ENCODE results near the gene PHGDH. TPM values are rescaled to one million over a fixed set of nuclear protein-coding genes. Genes with fewer than 3 reads are reported as not detected.
A peak's percentile ranks its signal among the peaks of the same experiment; 100 is the strongest.

The PHGDH gene
- total and polyA plus RNA-seq, 2 of the 13 experiments (the other 11 are each of a cell fraction or from before 2014, with no cell fraction given): 95.8 to 133 TPM

DNA sequence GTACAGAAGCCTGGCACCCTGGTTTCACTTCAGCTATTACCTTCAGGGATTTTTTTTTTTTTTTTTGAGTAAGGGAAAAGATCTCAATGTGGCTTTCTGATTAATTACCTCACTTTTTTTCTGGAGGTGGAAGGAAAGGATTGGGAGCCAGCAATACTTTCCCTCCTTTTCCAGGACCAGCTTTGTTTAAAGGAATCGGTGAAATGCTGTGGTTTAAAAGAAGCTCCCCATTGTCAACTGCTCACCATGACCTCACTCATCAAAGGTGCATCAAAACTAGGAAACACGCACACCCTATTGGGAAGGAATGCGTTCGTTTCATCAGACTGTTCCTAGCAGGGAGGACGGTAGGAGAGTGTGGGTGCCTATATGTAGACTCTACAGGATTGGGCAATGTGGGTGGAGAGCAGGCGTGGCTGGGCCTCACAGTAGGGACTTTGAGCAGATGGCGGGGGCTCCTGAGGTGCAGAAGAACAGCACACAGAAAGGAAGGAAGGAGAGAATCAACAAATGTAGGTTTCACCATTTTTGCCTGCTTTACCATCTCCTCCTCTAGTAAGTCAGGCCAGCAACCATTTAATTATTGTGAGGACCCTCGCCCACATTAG is 13.0 kb downstream of the PHGDH start (continued):
- TF ChIP-seq, protein P1, sequence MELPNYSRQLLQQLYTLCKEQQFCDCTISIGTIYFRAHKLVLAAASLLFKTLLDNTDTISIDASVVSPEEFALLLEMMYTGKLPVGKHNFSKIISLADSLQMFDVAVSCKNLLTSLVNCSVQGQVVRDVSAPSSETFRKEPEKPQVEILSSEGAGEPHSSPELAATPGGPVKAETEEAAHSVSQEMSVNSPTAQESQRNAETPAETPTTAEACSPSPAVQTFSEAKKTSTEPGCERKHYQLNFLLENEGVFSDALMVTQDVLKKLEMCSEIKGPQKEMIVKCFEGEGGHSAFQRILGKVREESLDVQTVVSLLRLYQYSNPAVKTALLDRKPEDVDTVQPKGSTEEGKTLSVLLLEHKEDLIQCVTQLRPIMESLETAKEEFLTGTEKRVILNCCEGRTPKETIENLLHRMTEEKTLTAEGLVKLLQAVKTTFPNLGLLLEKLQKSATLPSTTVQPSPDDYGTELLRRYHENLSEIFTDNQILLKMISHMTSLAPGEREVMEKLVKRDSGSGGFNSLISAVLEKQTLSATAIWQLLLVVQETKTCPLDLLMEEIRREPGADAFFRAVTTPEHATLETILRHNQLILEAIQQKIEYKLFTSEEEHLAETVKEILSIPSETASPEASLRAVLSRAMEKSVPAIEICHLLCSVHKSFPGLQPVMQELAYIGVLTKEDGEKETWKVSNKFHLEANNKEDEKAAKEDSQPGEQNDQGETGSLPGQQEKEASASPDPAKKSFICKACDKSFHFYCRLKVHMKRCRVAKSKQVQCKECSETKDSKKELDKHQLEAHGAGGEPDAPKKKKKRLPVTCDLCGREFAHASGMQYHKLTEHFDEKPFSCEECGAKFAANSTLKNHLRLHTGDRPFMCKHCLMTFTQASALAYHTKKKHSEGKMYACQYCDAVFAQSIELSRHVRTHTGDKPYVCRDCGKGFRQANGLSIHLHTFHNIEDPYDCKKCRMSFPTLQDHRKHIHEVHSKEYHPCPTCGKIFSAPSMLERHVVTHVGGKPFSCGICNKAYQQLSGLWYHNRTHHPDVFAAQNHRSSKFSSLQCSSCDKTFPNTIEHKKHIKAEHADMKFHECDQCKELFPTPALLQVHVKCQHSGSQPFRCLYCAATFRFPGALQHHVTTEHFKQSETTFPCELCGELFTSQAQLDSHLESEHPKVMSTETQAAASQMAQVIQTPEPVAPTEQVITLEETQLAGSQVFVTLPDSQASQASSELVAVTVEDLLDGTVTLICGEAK (IDR thresholded peaks at IDR 0.05): no peak
- TF ChIP-seq, protein P1 (CRISPR knock-in tag; IDR thresholded peaks at IDR 0.05): 0 out of 2 replicates have a peak, but pooled peaks have one; percentile 46
- no peak for TF ChIP-seq DNMT1 (CRISPR knock-in tag; IDR thresholded peaks at IDR 0.05)
- no peak for TF ChIP-seq ZNF598 (CRISPR knock-in tag; IDR thresholded peaks at IDR 0.05; ENCODE audit: borderline replicate concordance)
- TF ChIP-seq ZFP82 (CRISPR knock-in tag; IDR thresholded peaks at IDR 0.05; ENCODE audit: borderline replicate concordance): no peak
- TF ChIP-seq, protein P2, sequence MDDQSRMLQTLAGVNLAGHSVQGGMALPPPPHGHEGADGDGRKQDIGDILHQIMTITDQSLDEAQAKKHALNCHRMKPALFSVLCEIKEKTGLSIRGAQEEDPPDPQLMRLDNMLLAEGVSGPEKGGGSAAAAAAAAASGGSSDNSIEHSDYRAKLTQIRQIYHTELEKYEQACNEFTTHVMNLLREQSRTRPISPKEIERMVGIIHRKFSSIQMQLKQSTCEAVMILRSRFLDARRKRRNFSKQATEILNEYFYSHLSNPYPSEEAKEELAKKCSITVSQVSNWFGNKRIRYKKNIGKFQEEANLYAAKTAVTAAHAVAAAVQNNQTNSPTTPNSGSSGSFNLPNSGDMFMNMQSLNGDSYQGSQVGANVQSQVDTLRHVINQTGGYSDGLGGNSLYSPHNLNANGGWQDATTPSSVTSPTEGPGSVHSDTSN (CRISPR knock-in tag; IDR thresholded peaks at IDR 0.05; ENCODE audit: borderline replicate concordance): no peak
- no peak for TF ChIP-seq ZNF256 (CRISPR knock-in tag; conservative IDR thresholded peaks at IDR 0.05)
- TF ChIP-seq MYNN (CRISPR knock-in tag; IDR thresholded peaks at IDR 0.05; ENCODE audit: low read depth): no peak
- TF ChIP-seq, protein P3, sequence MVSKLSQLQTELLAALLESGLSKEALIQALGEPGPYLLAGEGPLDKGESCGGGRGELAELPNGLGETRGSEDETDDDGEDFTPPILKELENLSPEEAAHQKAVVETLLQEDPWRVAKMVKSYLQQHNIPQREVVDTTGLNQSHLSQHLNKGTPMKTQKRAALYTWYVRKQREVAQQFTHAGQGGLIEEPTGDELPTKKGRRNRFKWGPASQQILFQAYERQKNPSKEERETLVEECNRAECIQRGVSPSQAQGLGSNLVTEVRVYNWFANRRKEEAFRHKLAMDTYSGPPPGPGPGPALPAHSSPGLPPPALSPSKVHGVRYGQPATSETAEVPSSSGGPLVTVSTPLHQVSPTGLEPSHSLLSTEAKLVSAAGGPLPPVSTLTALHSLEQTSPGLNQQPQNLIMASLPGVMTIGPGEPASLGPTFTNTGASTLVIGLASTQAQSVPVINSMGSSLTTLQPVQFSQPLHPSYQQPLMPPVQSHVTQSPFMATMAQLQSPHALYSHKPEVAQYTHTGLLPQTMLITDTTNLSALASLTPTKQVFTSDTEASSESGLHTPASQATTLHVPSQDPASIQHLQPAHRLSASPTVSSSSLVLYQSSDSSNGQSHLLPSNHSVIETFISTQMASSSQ (IDR thresholded peaks at IDR 0.05; ENCODE audit: low read depth): peak; percentile 60
- TF ChIP-seq, protein P3 (CRISPR knock-in tag; IDR thresholded peaks at IDR 0.05; ENCODE audit: borderline replicate concordance): peak; percentile 61; the same call in 1 of the 2 replicates
- TF ChIP-seq, protein P4, sequence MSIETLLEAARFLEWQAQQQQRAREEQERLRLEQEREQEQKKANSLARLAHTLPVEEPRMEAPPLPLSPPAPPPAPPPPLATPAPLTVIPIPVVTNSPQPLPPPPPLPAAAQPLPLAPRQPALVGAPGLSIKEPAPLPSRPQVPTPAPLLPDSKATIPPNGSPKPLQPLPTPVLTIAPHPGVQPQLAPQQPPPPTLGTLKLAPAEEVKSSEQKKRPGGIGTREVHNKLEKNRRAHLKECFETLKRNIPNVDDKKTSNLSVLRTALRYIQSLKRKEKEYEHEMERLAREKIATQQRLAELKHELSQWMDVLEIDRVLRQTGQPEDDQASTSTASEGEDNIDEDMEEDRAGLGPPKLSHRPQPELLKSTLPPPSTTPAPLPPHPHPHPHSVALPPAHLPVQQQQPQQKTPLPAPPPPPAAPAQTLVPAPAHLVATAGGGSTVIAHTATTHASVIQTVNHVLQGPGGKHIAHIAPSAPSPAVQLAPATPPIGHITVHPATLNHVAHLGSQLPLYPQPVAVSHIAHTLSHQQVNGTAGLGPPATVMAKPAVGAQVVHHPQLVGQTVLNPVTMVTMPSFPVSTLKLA (IDR thresholded peaks at IDR 0.05): peak; percentile 51

Data from HepG2 (cell line).